ENCODE measurements around the gene CGB8. TPM values are rescaled to one million over a fixed set of nuclear protein-coding genes. Genes with fewer than 3 reads are reported as not detected.
"Not testable (repeated sequence)": the region's sequence is repeated elsewhere in the genome, so short reads cannot be mapped to it uniquely, and the experiment has no call there.

Gene CGB8
- total and polyA plus RNA-seq, 7 donors, result not detected

DNA sequence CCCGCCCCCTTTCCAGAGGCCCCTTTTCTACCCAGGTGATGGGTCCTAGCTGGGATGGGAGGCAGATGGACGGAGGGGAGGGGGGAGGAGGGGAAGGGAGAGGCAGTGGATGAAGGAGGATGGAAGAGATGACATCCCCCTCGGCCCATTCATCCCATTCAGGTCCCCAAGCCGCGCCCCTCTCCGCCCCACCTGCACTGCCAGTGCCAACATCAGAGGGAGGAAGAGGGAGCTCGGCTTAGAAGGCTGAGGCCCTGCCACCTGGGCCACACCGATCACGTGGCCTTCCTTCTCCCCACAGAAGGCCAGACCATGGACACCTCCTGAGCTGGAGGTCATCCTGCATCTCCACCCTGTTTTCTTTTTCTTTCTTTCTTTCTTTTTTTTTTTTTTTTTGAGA lies 20.2 kb downstream of the CGB8 start:
- H3K27ac ChIP-seq; ATAC-seq; H3K4me1 ChIP-seq; intact Hi-C loops (cut with DNase I); DNase-seq; H3K36me3 ChIP-seq (ENCODE audit: insufficient read depth in 1 of 2, low read depth in 1 of 2); H3K4me3 ChIP-seq; H3K27me3 ChIP-seq (ENCODE audit: insufficient read depth in 3 of 3, low read length in 2 of 3); H3K9me3 ChIP-seq: not testable (repeated sequence)
- 74 to 90% (median 80%) methylated on average over 2 to 9 of the region's 9 CpGs for WGBS, 3 donors

DNA sequence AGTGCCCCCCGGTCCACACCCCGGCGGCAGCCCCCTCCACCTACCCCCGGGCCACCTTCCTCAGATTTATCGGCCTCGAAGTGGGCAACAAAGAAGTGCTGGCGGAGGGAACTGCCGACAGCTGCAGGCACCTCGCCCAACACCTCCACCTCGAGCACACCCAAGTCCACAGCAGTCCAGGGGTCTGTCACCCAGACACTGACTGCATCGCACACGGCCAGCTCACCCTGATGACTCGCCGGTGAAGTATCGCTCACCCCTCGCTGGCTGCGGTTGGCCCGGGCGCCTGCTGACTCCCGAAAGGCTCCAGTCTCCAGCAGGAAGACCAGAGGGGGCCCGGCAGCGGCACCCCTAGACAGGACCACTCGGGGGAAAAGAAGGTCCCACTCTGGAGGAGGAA lies 23.3 kb downstream of the CGB8 start:
- H3K36me3 ChIP-seq (ENCODE audit: insufficient read depth in 1 of 2, low read depth in 1 of 2); H3K27me3 ChIP-seq (ENCODE audit: insufficient read depth in 3 of 3, low read length in 2 of 3); DNase-seq; H3K27ac ChIP-seq; H3K4me1 ChIP-seq; ATAC-seq; H3K9me3 ChIP-seq; intact Hi-C loops (cut with DNase I); H3K4me3 ChIP-seq: not testable (repeated sequence)
- 80 to 84% (median 82%) methylated on average over 23 of the region's 23 CpGs for WGBS, 3 donors

DNA sequence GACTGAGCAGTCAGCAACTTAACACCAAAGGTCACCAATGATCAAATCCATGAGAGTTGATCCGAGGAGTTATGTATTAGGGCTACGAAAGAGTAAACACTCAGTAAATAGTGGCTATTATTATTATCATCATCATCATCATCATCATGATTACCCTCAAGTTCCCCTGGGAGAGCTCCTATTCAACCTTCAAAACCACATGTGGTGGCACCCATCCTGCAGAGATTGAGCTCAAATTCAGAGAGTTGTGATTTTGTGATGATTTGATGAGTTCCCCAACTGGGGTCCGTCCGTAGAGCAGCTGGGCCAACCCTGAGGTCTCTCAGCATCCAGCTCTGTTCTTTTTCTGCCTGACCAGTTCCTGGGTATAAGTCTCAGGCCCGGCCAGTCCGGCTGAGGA lies 23.8 kb downstream of the CGB8 start:
- intact Hi-C loops (cut with DNase I); H3K4me1 ChIP-seq; H3K4me3 ChIP-seq; H3K27ac ChIP-seq; ATAC-seq; H3K36me3 ChIP-seq (ENCODE audit: insufficient read depth in 1 of 2, low read depth in 1 of 2); H3K27me3 ChIP-seq (ENCODE audit: insufficient read depth in 3 of 3, low read length in 2 of 3); DNase-seq; H3K9me3 ChIP-seq: not testable (repeated sequence)
- WGBS, 3 donors, result 76 to 89% (median 80%) methylated on average over 2 to 4 of the region's 6 CpGs

DNA sequence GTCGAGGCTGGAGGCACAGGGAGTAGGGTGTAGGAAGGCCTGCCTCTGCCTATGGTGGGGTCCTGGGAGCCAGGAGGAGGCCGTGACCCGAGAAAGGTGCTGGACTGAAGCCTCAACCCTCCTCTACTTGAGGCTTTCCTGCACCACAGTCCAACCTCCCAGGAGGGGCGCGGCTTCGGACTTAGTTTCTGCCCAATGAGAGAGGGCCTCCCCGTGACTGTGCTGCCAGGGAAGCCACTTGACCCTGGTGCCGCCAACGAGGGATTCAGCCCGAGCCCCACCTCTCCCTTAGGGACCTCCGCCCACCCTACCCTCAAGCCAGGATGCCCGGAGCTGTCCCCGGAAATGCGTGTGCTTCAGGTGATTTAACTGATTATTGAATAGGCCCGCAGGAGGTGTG lies 24.7 kb downstream of the CGB8 start, which contains the start of gene CGB3:
Gene CGB3 (minus strand): TSS at position 101 of the 400 bp plus-strand sequence. CDS start 362 bp downstream, outside the sequence.
- ATAC-seq; DNase-seq; intact Hi-C loops (cut with DNase I); H3K4me1 ChIP-seq; H3K9me3 ChIP-seq; H3K4me3 ChIP-seq; H3K27ac ChIP-seq; H3K36me3 ChIP-seq (ENCODE audit: insufficient read depth in 1 of 2, low read depth in 1 of 2); H3K27me3 ChIP-seq (ENCODE audit: insufficient read depth in 3 of 3, low read length in 2 of 3): not testable (repeated sequence)
- WGBS, 3 donors, result 54 to 73% (median 62%) methylated on average over 7 to 13 of the region's 15 CpGs

DNA sequence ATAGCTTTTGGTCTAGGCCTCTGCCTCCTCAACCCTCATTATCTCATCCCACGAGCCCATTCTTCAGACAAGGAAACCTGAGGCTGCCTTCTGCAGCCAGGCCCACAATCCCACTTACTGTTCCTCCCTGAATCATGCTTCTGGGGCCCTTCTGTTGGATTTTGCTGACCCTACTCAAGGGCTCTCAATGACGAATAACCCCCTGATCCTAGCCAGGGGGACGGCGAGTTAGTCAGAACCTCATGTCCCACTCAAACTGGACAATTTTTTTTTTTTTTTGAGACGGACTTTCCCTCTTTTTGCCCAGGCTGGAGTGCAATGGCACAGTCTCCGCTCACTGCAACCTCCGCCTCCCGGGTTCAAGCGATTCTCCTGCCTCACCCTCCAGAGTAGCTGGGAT lies 26.8 kb downstream of the CGB8 start:
- Histone ChIP-seq H3K4me1 (peaks cover 7% of the 10 kb centered on the region), H3K4me3 (no peak overlapping the region), H3K27ac (no peak overlapping the region), H3K9me3 (no peaks in the 10 kb centered on the region), H3K27me3 (ENCODE audit: insufficient read depth in 3 of 3, low read length in 2 of 3) (no peaks in the 10 kb centered on the region), H3K36me3 (ENCODE audit: insufficient read depth in 1 of 2, low read depth in 1 of 2) (no peaks in the 10 kb centered on the region)
- intact Hi-C loops (cut with DNase I), result no loop called here
- DNase-seq (no peak), ATAC-seq (no peak)
- 89 to 91% (median 89%) methylated on average over 9 of the region's 9 CpGs for WGBS, 3 donors
- TF ChIP-seq, protein P1, sequence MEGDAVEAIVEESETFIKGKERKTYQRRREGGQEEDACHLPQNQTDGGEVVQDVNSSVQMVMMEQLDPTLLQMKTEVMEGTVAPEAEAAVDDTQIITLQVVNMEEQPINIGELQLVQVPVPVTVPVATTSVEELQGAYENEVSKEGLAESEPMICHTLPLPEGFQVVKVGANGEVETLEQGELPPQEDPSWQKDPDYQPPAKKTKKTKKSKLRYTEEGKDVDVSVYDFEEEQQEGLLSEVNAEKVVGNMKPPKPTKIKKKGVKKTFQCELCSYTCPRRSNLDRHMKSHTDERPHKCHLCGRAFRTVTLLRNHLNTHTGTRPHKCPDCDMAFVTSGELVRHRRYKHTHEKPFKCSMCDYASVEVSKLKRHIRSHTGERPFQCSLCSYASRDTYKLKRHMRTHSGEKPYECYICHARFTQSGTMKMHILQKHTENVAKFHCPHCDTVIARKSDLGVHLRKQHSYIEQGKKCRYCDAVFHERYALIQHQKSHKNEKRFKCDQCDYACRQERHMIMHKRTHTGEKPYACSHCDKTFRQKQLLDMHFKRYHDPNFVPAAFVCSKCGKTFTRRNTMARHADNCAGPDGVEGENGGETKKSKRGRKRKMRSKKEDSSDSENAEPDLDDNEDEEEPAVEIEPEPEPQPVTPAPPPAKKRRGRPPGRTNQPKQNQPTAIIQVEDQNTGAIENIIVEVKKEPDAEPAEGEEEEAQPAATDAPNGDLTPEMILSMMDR (IDR thresholded peaks at IDR 0.05), result no peak

DNA sequence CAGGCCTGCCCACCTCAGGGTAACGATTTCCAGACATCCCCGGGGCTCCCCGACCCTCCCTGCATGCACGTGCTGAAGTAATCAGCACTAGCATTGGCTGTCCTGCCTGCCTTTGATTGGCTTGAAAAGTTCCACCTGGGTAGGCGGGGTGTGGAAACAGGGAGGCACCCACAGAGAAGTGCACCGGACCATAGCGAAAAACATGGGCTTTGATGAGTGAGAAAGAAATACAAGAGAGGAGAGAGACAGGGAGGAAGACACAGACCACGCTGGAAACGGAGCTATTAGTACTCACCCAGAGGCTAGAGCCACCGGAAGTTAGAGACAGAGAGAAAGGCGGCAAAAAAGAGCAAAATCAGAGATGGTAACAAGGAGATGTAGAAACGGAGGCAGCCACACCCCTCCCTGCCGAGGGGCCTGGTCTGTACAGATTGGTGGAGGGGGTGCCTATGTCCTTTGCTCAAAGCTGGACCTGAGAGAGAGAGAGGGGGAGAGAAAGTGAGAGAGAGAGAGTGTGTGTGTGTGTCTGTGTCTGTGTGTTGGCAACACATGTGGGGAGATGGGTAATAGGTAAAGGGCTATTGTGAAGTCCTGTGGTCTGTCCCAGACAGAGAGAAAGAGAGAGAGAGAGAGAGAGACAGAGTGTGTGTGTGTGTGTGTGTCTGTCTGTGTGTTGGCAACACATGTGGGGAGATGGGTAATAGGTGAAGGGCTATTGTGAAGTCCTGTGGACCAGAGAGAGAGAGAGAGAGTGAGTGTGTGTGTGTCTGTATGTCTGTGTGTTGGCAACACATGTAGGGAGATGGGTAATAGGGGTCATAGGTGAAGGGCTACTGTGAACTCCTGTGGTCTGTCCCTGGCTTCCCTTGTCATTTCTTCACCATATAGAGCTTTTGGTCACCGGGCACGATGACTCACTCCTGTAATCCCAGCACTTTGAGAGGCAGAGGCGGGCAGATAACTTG lies 27.7 kb downstream of the CGB8 start:
- Histone ChIP-seq H3K4me1 (peaks cover 7% of the 10 kb centered on the region), H3K9me3 (no peaks in the 10 kb centered on the region), H3K27me3 (ENCODE audit: insufficient read depth in 3 of 3, low read length in 2 of 3) (no peaks in the 10 kb centered on the region), H3K36me3 (ENCODE audit: insufficient read depth in 1 of 2, low read depth in 1 of 2) (peaks cover 0 to 1% of the 10 kb centered on the region in 2 donors), H3K4me3 (no peak overlapping the region), H3K27ac (no peak overlapping the region)
- intact Hi-C loops (cut with DNase I), result no loop called here
- 45 to 54% (median 50%) methylated on average over 16 of the region's 16 CpGs for WGBS, 3 donors
- DNase-seq (no peak), ATAC-seq (no peak)
- TF ChIP-seq, protein P1 (IDR thresholded peaks at IDR 0.05), result no peak
